GM19324 (cell line): ENCODE data around the gene UGT1A7.

Experiments
- ATAC-seq: cut with Tn5 transposase; IDR thresholded peaks from one replicate; pipeline ENCODE4 v1.9.1; 2021; ENCODE audit warnings: mild to moderate bottlenecking, moderate library complexity; ENCODE audit not compliant: unreplicated experiment, low FRiP score

Gene UGT1A7

DNA sequence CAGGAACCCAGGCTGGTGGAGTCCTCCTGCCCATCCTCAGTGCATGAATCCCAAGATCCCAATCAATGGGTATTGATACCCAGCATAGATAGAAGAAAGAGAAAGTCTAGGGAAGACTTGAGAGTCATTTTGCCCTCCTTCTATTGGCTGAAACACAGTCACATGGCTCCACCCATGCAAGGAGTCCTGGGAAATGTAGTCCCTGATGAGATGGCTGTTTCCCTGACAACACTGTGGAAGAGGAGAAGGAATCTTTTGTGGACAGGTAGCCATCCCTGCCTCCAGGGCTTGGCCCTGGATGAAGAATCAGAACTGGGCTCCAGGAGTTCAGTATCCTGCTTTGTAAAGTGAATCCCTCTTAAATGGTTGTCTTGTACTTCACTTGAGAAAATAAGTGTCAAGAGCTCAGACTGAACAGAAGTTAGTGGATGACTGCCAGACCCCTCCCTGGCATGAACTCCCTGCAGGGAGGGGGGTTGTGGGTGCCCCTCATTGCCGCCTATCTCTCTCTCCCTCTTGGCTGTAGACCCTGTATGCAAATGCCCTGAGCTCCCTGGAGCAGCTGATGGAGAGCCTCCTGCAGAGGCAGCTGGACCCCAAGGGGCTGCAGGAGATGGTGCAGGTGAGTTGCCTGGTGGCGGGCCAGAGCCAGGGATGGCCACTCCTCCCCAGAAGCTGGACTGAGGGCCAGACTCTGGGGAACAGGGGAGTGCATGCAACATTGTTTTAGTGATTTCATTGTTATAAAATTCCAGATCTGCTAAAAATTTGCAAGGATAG, 132.5 kb downstream of the UGT1A7 start:
- no peak for ATAC-seq

DNA sequence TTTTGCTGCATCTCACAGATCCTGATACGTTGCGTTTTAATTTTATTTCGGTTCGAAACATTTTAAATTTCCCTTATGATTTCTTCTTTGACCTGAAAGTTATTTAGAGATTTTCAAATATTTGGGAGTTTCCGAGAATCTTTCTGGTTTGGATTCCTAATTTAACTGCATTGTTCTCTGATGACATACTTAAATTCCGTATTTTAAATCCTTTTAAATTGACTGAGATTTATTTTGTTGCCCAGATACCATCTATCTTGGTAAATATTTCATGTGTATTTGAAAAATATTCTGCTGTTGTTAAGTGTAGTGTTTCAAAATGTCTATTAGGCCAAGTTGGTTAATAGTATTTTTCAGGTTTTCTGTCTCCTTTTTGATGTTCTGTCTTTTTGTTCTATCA, 134.2 kb downstream of the UGT1A7 start:
- ATAC-seq: no peak

DNA sequence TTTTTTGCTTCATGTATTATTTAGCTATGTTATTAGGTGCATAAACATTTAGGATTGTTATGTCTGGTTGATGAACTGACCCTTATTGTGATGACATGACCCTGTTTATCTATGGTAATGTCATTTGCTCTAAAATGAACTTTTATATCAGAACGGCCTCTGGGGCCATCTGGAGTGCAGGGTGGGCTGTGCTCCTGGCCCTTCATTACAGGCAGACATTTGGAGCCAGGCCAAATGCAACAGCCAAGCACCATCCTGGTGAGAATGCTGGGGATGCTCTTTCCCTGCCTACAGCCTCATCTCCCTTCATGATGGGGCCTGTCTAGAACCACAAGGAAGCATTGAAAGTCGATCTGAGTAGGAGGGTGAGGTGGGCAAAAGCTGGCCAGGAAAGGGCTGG, 134.6 kb downstream of the UGT1A7 start:
- ATAC-seq: no peak

DNA sequence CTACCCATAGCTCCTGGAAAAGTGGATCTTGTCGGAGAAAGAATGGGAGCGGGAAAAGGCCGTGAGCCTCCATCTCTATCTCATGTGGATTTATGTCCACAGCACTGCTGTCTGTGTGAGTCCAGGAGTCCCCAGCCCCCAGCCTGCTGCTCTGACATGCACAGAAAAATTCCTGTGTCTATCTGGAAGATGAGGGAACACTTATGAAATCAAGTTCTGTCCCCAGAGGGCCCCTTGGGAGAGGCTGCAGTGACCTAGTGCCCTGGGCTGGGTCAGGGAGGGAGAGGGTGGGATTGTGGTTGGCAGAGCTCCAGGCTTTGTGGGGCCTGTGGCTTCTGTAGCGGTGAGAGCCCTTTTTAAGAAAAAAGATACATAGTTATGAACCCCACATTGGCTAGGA, 135.1 kb downstream of the UGT1A7 start:
- no peak for ATAC-seq

DNA sequence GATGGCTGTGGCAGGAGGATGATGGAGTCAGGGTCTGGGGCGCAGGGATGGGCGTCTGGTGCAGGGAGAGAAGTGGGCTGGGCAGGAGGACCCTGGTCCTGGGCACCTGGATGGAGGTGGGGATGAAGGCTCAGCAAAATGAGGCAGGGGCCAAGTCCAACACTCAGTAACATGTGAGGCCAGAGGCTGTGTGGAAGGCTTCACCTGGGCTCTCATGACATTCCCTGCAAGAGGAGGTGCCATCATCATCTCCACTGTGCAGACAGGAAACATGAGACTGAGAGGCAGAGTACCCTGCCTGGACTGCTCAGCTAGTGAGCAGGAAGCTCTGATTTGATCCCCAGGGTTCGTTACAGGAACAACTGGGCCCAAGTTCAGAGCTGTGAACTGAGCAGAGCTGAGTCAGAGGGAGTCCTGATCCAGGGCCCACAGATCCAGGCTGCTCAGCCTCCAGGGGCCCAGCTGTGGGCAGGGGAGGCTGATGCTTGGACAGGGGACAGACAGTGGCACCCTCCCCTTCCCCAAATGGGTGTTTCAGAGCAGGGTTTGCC, 135.7 kb downstream of the UGT1A7 start:
- no peak for ATAC-seq

DNA sequence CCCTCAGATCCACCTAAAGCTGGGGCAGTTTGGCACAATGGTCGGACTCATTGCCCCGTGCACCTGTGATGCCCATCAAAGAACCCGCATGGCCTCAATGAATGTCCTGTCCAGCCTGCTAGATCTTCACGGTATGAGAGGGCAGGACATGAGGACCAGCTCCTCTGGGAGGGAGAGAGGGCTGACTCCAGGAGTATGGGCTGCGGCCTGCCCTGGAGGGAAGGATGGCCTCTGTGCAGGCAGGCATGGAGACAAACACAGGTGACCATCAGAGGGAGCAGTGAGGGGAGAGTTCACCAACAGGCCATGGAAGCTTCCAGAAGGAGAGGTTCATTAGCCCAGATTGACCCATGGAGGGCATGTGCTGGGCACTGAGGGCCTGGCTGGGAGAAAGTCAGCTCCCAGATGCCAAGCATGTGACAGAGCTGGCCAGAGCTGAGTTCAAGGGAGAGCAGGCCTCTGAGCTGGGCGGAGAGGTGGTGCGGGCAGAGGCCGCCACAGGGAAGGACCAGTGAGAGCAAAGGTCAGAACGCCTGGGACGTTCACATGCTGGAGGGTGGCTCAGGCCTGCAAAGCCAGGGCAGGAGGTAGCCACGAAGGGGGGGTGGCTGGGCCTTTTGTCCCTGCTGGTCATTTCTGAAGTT, 136.4 kb downstream of the UGT1A7 start:
- ATAC-seq: no peak

DNA sequence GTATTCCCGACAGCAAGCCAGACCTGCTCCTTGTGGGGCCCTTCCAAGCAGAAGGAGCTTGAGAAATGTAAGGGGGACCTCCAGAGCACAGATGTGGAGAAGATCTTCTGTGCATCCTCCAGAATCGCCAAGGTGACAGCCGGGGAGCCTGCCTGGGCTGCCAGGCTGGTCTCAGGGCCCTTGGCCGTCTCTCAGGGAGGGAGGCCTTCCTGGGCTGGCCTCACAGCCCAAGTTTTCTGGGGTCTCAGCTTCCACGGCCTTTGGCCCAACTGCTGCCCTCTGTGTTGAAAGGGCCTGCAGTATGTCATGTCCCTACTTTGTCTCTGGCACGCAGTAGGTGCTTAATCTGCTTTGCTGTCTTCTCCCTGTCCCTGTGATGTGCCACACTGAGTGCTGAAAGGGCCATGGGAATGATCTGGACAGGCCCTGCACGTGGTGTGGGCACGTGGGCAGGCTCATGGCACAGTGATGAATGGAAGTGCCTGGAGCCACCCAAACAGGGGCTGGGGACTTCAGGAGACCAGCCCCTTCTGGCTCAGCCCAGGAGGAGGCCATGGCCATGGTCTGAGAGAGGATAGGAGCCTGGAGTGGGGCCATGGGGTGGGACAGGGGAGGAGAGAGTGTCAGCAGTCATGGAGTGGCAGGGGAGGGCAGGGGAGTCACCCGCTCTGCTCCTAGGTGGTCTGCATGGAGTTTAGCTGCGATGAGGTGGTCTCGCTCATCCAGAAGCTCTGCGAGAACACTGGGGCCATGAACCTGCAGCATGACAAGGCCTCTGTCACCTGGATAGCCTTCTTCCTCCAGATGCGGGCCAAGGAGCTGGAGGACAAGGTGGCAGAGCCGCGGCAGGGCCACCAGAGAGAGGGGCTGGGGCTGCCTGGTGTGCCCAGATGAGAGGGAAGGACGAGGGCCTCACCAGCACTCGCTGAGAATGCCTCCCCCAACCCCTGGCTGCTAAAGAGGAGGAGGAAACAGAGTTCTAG, 137.2 kb downstream of the UGT1A7 start:
- no peak for ATAC-seq

DNA sequence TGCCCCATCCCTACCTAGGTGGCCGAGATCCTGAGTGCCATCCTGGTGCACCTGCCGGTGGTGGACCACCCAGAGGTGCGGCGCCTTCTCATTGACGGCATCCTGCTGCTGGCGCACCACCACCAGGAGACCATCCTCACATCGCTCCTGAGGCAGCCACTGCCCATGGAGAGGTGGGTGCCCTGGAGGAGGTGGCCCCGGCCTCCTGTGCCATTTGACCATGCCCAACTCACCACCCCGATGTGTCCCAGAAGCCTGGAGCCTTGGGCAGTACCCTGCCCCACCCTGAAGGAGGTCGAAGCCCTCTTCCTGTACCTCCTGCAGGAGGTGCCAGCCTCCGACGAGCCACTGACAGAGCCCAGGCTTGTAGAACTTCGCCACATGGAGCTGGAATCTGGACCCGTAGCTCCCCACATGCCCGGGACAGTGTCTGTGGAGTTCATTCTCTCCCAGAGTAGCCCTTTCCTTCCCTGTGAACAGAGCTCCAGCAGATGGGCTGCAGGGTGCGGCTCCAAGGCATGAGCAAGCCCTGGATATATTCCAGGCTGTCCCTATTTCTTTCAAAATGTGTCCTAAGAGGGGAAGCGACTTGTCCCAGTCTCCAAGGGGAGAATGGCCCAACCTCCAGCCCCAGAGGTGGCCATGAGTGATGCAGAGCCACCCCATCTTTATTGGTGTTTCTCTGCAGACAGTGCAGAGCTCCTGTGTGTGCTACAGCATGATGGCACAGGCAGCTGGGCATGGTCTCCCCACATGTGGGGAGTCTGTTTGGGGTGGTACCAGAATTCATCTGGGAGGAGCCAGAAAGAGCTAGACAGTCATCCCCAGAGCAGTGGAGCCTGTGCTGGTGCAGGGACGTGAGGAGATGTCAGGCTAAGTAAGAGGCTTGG, 138.4 kb downstream of the UGT1A7 start:
- no peak for ATAC-seq

DNA sequence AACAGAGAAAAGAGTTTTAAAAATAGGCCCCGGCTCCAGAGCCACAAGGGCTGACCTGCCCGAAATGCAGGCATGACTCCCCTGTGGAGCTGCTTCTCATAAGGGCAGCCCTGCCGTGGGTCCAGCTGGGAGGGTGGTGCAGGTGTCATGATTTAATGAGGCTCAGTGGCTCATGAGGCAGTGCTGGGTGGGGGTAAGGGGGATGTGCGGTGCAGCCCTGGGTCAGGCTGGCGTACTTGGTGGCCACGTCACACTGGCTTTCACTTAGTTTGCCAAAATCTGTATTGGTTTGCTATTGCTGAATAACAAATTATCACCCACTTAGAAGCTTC, 139.0 kb downstream of the UGT1A7 start:
- no peak for ATAC-seq

DNA sequence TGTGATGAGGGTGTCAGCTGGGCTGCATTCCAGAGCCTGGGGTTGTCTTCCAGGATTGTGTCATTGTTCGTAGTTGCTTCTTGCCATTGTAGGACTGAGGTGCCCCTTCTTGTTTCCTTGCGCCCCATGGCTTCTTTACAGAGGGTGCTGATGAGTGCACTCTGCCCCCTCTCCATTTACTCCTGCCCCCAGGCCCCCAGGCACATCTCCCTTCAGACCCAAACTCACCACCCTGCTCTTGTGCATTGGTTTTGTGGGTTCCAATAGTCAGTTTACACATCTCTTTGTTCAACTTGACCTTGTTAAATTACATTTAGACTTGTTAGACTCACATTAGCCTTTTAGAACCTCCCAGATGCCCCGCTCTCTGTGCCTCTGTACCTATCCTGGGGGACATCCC, 139.5 kb downstream of the UGT1A7 start:
- ATAC-seq: no peak

DNA sequence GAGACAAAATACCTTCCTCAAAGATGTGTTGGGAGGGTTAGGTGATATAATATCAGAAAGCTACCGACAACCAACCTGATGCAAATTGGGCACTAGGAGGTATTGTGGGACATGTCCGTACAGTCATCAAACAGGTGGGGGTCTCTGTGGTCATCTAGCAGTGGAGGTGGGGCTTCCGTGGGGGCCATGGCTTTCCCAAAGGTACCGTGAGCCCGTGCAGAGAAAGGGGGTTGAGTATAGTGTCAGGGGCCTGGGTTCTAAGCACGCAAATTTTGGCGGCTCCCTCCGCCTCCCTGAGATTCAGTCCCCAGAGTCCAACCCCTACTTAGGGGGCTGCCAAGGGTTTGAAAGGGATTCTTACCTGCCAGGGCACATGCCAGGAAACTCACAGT, 140.0 kb downstream of the UGT1A7 start:
- no peak for ATAC-seq

DNA sequence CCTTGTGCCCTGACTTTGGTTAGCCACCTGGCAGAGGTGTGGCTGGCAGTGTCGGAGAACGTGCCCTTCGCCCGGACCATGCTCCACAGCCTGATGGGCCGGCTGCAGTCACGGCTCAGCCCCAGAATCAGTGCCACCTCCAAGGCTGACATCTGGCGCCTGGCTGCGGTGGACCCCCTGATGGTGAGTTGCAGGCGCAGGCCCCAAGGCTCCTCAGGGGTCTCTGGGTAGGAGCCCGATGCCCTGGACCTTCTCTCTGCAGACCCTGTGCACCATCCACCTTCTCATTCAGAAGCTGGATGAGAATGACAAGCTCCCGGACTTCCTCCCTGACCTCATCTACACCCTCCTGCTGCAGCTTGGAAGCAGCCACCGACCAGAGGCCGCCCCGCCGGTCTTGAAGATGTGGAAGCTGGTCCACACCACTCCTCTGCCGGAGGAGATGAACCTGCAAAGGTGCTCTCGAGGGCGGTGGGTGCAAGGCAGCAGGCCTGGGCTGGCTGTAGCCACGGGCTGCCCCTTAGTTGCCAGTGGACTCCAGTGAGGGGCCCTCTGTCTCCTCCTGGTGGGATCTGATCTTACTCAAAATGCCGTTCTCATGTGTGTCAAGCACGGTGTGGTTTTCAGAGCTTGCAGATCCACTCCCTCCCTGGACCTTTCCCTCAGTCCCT, 140.5 kb downstream of the UGT1A7 start:
- ATAC-seq: no peak
